Muscle layer of colon (tissue), 2 donors: ENCODE data around the gene IPPK.

Experiments used
- H3K27ac ChIP-seq: one replicate; pipeline ENCODE4 v1.7.0; 2013; ENCODE audit warnings: low read depth, mild to moderate bottlenecking, low read length, moderate library complexity
- H3K27me3 ChIP-seq, 2 donors: one replicate each; pipeline ENCODE4 v1.7.0; 2013; ENCODE audit warnings: low read length in 2 of 2, mild to moderate bottlenecking in 2 of 2; ENCODE audit not compliant: insufficient read depth in 2 of 2, control insufficient read depth in 1 of 2
- H3K36me3 ChIP-seq: one replicate; pipeline ENCODE4 v1.7.0; 2013; ENCODE audit warnings: mild to moderate bottlenecking, low read length; ENCODE audit not compliant: insufficient read depth
- H3K4me1 ChIP-seq: one replicate; pipeline ENCODE4 v1.7.0; 2013; ENCODE audit warnings: mild to moderate bottlenecking, low read length; ENCODE audit not compliant: insufficient read depth
- H3K4me3 ChIP-seq, 2 donors: one replicate each; pipeline ENCODE4 v1.7.0; 2013; ENCODE audit warnings: low read length in 2 of 2, low read depth in 1 of 2, mild to moderate bottlenecking in 1 of 2, moderate library complexity in 1 of 2
- H3K9ac ChIP-seq: one replicate; pipeline ENCODE4 v1.7.0; 2013; ENCODE audit warnings: low read length
- H3K9me3 ChIP-seq: one replicate; pipeline ENCODE4 v1.7.0; 2013; ENCODE audit warnings: mild to moderate bottlenecking, low read length
- donor health status: abdominal sarcoma.
- donor health status: Adenocarcinoma of cecum.

IPPK gene

GRCh38 chr9:92641092-92641809 is 28.7 kb downstream of the IPPK start:
- Histone ChIP-seq H3K36me3 (peaks cover 66% of the 10 kb centered on the region), H3K4me3 (no peak overlapping the region), H3K9me3 (no peaks in the 10 kb centered on the region), H3K4me1 (no peaks in the 10 kb centered on the region), H3K27me3 (no peaks in the 10 kb centered on the region), H3K27ac (no peak overlapping the region), H3K9ac (no peak overlapping the region)

GRCh38 chr9:92640398-92641091 is 29.4 kb downstream of the IPPK start:
- H3K27me3 ChIP-seq, result no peaks in the 10 kb centered on the region

GRCh38 chr9:92639791-92640271 is 30.1 kb downstream of the IPPK start:
- H3K9ac ChIP-seq, result no peak overlapping the region
- H3K27me3 ChIP-seq, result no peaks in the 10 kb centered on the region
- no peaks in the 10 kb centered on the region for H3K9me3 ChIP-seq
- H3K4me1 ChIP-seq, result peaks cover 3% of the 10 kb centered on the region
- no peak overlapping the region for H3K27ac ChIP-seq
- peaks cover 73% of the 10 kb centered on the region for H3K36me3 ChIP-seq
- no peak overlapping the region for H3K4me3 ChIP-seq

More at GRCh38 chr9:92640398-92641091, 29.4 kb downstream of the IPPK start:
- no peak overlapping the region for H3K9ac ChIP-seq
- H3K4me1 ChIP-seq, result no peaks in the 10 kb centered on the region
- H3K9me3 ChIP-seq, result no peaks in the 10 kb centered on the region
- no peak overlapping the region for H3K27ac ChIP-seq
- no peak overlapping the region for H3K4me3 ChIP-seq
- peaks cover 72% of the 10 kb centered on the region for H3K36me3 ChIP-seq

- Histone ChIP-seq H3K36me3 (peaks cover 69% of the 10 kb centered on the region), H3K27me3 (no peaks in the 10 kb centered on the region), H3K4me1 (peaks cover 10% of the 10 kb centered on the region), H3K9me3 (no peaks in the 10 kb centered on the region), H3K27ac (no peak overlapping the region), H3K9ac (no peak overlapping the region), H3K4me3 (no peak overlapping the region)
Observed at GRCh38 chr9:92639124-92639523, 30.8 kb downstream of the IPPK start.

- Histone ChIP-seq H3K36me3 (peaks cover 69% of the 10 kb centered on the region), H3K4me3 (no peak overlapping the region)
Observed at GRCh38 chr9:92638621-92639101, 31.3 kb downstream of the IPPK start.

GRCh38 chr9:92637886-92638620 is 31.9 kb downstream of the IPPK start:
- no peaks in the 10 kb centered on the region for H3K9me3 ChIP-seq
- no peak overlapping the region for H3K27ac ChIP-seq
- no peaks in the 10 kb centered on the region for H3K27me3 ChIP-seq
- H3K4me1 ChIP-seq, result peaks cover 13% of the 10 kb centered on the region
- no peak overlapping the region for H3K4me3 ChIP-seq
- H3K36me3 ChIP-seq, result peaks cover 65% of the 10 kb centered on the region
- H3K9ac ChIP-seq, result no peak overlapping the region

More at GRCh38 chr9:92638621-92639101, 31.3 kb downstream of the IPPK start:
- Histone ChIP-seq H3K9me3 (no peaks in the 10 kb centered on the region), H3K27me3 (no peaks in the 10 kb centered on the region), H3K4me1 (peaks cover 13% of the 10 kb centered on the region), H3K27ac (no peak overlapping the region), H3K9ac (no peak overlapping the region)

- Histone ChIP-seq H3K27ac (no peak overlapping the region), H3K9ac (no peak overlapping the region), H3K36me3 (peaks cover 61% of the 10 kb centered on the region), H3K4me1 (peaks cover 13% of the 10 kb centered on the region), H3K4me3 (no peak overlapping the region), H3K9me3 (no peaks in the 10 kb centered on the region), H3K27me3 (no peaks in the 10 kb centered on the region)
Observed at GRCh38 chr9:92637326-92637725, 32.6 kb downstream of the IPPK start.

- peaks cover 13% of the 10 kb centered on the region for H3K4me1 ChIP-seq
- H3K4me3 ChIP-seq, result no peak overlapping the region
- H3K36me3 ChIP-seq, result peaks cover 59% of the 10 kb centered on the region
Observed at GRCh38 chr9:92636627-92637026, 33.3 kb downstream of the IPPK start.

GRCh38 chr9:92635760-92636159 is 34.2 kb downstream of the IPPK start:
- Histone ChIP-seq H3K9ac (no peak overlapping the region), H3K36me3 (peaks cover 51% of the 10 kb centered on the region), H3K9me3 (no peaks in the 10 kb centered on the region), H3K27me3 (no peaks in the 10 kb centered on the region), H3K4me3 (no peak overlapping the region), H3K27ac (no peak overlapping the region), H3K4me1 (peaks cover 13% of the 10 kb centered on the region)

More at GRCh38 chr9:92636627-92637026, 33.3 kb downstream of the IPPK start:
- H3K27me3 ChIP-seq, result no peaks in the 10 kb centered on the region
- H3K9me3 ChIP-seq, result no peaks in the 10 kb centered on the region
- H3K9ac ChIP-seq, result no peak overlapping the region
- H3K27ac ChIP-seq, result no peak overlapping the region

GRCh38 chr9:92634712-92635605 is 35.0 kb downstream of the IPPK start:
- Histone ChIP-seq H3K9me3 (no peaks in the 10 kb centered on the region), H3K36me3 (peaks cover 46% of the 10 kb centered on the region), H3K27ac (peak overlapping the region; percentile 43), H3K9ac (no peak overlapping the region), H3K4me1 (peaks cover 13% of the 10 kb centered on the region), H3K27me3 (no peaks in the 10 kb centered on the region), H3K4me3 (peak overlapping the region in 1 of 2 donors; percentile 37)
